ENCODE data around the gene PAQR6. TPM values are rescaled to one million over a fixed set of nuclear protein-coding genes. Genes with fewer than 3 reads are reported as not detected.

The PAQR6 gene
- total RNA-seq, 1 donor from 2014 or later, result 0.68 TPM

GRCh38 chr1:156229809-156230472, 17.9 kb downstream of the PAQR6 start:
- no peak for DNase-seq

GRCh38 chr1:156228501-156228900, 19.4 kb downstream of the PAQR6 start:
- no peak for DNase-seq

GRCh38 chr1:156226782-156227181, 21.1 kb downstream of the PAQR6 start:
- DNase-seq, result no peak

GRCh38 chr1:156226116-156226538, 21.7 kb downstream of the PAQR6 start:
- no peak for DNase-seq

- no peak for DNase-seq
These were observed 22.2 kb downstream of the PAQR6 start for GRCh38 chr1:156225677-156226014.

- DNase-seq, result no peak
These were observed 25.7 kb downstream of the PAQR6 start for GRCh38 chr1:156221986-156222692.

GRCh38 chr1:156220226-156220625, 27.6 kb downstream of the PAQR6 start:
- DNase-seq, result no peak

- DNase-seq, result peak; percentile 68
These were observed 30.0 kb downstream of the PAQR6 start for GRCh38 chr1:156217871-156218270.

- peak; percentile 17 for DNase-seq
These were observed 31.3 kb downstream of the PAQR6 start for GRCh38 chr1:156216361-156217086.

- DNase-seq, result no peak
These were observed 33.7 kb downstream of the PAQR6 start for GRCh38 chr1:156214024-156214748.

- no peak for DNase-seq
These were observed 34.3 kb downstream of the PAQR6 start for GRCh38 chr1:156213644-156213966.

GRCh38 chr1:156212833-156213643, 34.8 kb downstream of the PAQR6 start, which contains the start of gene PMF1:
PMF1 (plus strand) TSS chr1:156213007; CDS start chr1:156213016, 9 bp downstream.
- DNase-seq, result peak; percentile 98

GRCh38 chr1:156212130-156212529, 35.7 kb downstream of the PAQR6 start:
- DNase-seq, result no peak

GRCh38 chr1:156211243-156211642, 36.6 kb downstream of the PAQR6 start:
- DNase-seq, result no peak

- DNase-seq, result no peak
These were observed 43.2 kb downstream of the PAQR6 start for GRCh38 chr1:156204686-156205085.

GRCh38 chr1:156203331-156203730, 44.5 kb downstream of the PAQR6 start:
- DNase-seq, result no peak

GRCh38 chr1:156200044-156200443, 47.8 kb downstream of the PAQR6 start:
- DNase-seq, result no peak

- no peak for DNase-seq
These were observed 49.0 kb downstream of the PAQR6 start for GRCh38 chr1:156198831-156199349.

GRCh38 chr1:156196445-156196844, 51.4 kb downstream of the PAQR6 start:
- no peak for DNase-seq

- no peak for DNase-seq
These were observed 52.0 kb downstream of the PAQR6 start for GRCh38 chr1:156195853-156196252.

GRCh38 chr1:156194300-156194652, 53.6 kb downstream of the PAQR6 start:
- DNase-seq, result peak; percentile 26

Measured in dermis blood vessel endothelial cell (primary cell).